DLD1 (cell line): ENCODE measurements around the gene NOC4L.

Source experiments
- in situ Hi-C: cut with HindIII; loops from 2 replicates; pipeline ENCODE4 v1.10.0; 2017; ENCODE audit warnings: low sequenced_read_pairs

NOC4L gene

DNA sequence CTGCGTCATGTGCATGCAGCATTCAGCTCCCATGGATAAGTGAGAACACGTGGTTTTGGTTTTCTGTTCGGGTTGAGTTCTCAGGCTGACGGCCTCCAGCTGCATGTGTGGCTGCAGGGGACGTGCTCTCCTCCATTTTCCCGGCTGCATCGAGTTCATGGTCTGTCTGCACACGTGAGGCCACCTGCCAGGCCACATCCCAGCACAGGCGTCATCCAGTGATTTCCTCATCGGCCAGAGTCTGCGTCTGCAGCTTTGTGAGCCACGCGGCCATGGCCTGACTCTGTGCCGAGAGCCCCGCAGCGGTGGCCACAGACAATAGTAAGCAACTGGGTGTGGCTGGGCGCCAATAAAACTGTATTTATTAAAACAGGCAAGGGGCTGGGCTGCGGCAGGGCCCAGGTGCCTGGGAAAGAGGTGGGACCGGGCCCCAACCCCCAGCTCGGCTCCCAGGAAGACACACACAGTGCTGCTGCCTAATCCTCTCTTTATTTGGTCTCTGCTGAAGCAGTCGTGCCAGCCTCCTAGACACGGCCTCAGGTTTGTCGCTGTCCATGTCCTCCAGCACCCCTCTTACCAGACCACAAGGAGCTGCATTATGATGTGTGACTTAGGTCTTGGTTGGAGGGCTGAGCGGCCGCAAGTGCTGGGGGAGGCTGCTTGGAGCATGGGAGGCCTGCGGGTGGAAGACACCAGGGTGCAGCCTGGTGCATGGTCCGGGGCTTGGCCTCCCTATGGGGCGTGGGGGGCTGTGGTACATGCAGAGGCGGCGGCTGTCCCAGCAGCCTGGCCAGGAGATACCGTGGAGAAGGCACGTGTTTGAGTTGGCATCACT lies 52.0 kb downstream of the NOC4L start:
- in situ Hi-C loops: no loop called here

GRCh38 chr12:132196873-132197390 lies 52.7 kb downstream of the NOC4L start:
- in situ Hi-C loops: no loop called here

DNA sequence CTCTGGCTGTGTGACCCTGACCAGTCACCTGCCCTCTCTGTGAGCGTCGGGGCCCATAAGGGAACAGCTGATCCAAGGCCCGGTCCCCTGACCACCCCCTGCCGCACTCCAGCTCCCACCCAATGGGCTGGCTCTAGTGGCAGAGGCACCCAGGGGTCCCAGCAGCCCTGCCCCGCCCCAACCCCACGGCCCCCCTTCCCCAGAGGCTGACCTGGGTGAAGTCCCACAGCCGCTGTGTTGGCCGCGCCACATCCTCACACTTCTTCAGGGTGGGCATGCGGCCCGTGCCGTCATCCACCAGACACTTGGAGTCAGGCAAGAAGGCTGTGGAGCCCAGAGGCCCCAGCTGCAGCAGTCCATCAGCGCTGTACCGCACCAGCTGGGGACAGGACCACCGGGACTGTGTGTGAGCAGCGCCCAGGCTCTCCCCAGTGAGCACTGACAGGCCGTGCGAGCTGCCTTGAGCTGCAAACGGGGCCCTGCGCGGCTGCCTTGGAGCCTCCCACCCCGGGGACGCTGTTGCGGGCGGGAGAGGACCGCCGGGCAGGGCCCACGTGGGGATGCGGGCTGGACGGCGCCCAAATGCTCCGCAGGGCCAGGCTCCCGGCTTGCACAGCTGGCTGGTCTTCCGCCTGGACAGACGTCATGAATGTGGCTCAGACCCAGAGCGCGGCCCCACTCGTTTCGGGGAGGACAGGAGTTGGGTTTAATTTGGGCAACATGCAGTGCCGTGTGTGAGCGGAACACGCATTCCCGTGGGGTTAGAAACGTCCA lies 53.5 kb downstream of the NOC4L start:
- in situ Hi-C loops: no loop called here

GRCh38 chr12:132199101-132199500 lies 54.8 kb downstream of the NOC4L start:
- in situ Hi-C loops: no loop called here

GRCh38 chr12:132199526-132200319 lies 55.5 kb downstream of the NOC4L start:
- in situ Hi-C loops: no loop called here

- in situ Hi-C loops: no loop called here
Measured at GRCh38 chr12:132200800-132201199, 56.5 kb downstream of the NOC4L start.

GRCh38 chr12:132201391-132202120 lies 57.3 kb downstream of the NOC4L start:
- in situ Hi-C loops: no loop called here
